Measurements from ENCODE around the gene RPS6KB2. TPM values are rescaled to one million over a fixed set of nuclear protein-coding genes. Genes with fewer than 3 reads are reported as not detected.

RPS6KB2 gene
- total and polyA plus RNA-seq, 9 of the 15 experiments (the other 6 are each of a cell fraction or from before 2014, with no cell fraction given): 0.42 to 122 (median 82.6) TPM

DNA sequence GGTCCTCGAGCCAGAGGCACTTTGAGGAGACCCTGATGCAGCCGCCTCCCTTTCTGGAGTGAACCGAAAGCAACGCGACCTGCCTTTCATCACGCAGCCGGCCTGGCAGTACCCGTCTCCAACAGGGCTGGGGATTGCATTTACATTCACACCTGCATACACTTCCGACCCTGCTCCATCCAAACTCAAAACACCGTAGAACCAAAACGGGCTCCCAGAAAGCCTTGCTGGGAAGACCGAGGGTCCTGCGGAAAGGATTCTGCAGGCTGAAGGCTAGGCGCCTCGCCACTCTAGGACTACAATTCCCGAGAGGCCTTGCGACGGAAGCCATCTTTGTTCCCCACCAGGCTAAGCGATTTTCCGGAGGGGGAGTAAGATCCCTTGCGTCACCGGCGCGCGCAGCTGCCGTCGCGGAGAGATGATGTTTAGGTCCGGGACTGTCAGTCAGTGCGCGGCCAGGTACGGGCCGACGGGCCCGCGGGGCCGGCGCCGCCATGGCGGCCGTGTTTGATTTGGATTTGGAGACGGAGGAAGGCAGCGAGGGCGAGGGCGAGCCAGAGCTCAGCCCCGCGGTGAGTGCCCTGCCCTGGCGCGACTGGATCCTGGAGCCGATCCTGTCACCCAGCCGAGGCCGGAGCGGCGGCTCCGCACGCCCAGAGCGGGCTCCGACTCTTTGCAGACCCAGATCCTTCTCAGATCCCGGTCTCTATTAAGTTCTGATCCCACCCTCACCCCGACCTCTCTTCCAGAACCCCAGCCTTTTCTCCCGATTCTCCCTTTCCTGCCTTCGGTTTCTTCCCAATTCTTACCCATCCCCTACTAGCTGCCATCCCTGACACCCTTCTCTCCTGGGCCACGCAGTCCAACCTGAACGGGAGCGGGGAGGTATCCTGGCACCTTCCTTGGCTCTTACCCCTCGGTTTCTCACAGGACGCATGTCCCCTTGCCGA, at the start of gene RPS6KB2 (continued):
- TF ChIP-seq HDAC2 (IDR thresholded peaks at IDR 0.05) (no peak), BDP1 (IDR thresholded peaks at IDR 0.05; ENCODE audit: insufficient read depth, insufficient read length) (no peak), ZNF766 (CRISPR knock-in tag; conservative IDR thresholded peaks at IDR 0.05) (peak; percentile 74; the same call in 1 of the 2 replicates), ZNF76 (CRISPR knock-in tag; IDR thresholded peaks at IDR 0.05; ENCODE audit: borderline replicate concordance) (peak; percentile 59; the same call in 1 of the 2 replicates), POLR2A (conservative IDR thresholded peaks at IDR 0.05) (peak; percentile 89), ZFP36 (IDR thresholded peaks at IDR 0.05; ENCODE audit: low read depth, low read length, partially characterized antibody) (no peak), POLR2B (IDR thresholded peaks at IDR 0.05; ENCODE audit: low read depth, partially characterized antibody) (peak; percentile 75), EGR1 (conservative IDR thresholded peaks at IDR 0.05) (peak; percentile 84), FOXP1 (CRISPR knock-in tag; IDR thresholded peaks at IDR 0.05) (peak; percentile 65; the same call in 1 of the 2 replicates), FOXA1 (IDR thresholded peaks at IDR 0.05; ENCODE audit: borderline replicate concordance) (no peak), MXI1 (IDR thresholded peaks at IDR 0.05; ENCODE audit: low read depth, low read length) (peak; percentile 56; the same call in 1 of the 2 replicates), SREBF1 (IDR thresholded peaks at IDR 0.05; ENCODE audit: borderline replicate concordance, low read depth, low read length) (peak; percentile 72), MBD2 (IDR thresholded peaks at IDR 0.05; ENCODE audit: borderline replicate concordance, low read depth) (peak; percentile 87)
- TF ChIP-seq, protein P1, sequence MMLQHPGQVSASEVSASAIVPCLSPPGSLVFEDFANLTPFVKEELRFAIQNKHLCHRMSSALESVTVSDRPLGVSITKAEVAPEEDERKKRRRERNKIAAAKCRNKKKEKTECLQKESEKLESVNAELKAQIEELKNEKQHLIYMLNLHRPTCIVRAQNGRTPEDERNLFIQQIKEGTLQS (IDR thresholded peaks at IDR 0.05): peak; percentile 89
- TF ChIP-seq, protein P1 (CRISPR knock-in tag; conservative IDR thresholded peaks at IDR 0.05): 0 out of 2 replicates have a peak, but pooled peaks have one; percentile 59
- TF ChIP-seq, protein P2, sequence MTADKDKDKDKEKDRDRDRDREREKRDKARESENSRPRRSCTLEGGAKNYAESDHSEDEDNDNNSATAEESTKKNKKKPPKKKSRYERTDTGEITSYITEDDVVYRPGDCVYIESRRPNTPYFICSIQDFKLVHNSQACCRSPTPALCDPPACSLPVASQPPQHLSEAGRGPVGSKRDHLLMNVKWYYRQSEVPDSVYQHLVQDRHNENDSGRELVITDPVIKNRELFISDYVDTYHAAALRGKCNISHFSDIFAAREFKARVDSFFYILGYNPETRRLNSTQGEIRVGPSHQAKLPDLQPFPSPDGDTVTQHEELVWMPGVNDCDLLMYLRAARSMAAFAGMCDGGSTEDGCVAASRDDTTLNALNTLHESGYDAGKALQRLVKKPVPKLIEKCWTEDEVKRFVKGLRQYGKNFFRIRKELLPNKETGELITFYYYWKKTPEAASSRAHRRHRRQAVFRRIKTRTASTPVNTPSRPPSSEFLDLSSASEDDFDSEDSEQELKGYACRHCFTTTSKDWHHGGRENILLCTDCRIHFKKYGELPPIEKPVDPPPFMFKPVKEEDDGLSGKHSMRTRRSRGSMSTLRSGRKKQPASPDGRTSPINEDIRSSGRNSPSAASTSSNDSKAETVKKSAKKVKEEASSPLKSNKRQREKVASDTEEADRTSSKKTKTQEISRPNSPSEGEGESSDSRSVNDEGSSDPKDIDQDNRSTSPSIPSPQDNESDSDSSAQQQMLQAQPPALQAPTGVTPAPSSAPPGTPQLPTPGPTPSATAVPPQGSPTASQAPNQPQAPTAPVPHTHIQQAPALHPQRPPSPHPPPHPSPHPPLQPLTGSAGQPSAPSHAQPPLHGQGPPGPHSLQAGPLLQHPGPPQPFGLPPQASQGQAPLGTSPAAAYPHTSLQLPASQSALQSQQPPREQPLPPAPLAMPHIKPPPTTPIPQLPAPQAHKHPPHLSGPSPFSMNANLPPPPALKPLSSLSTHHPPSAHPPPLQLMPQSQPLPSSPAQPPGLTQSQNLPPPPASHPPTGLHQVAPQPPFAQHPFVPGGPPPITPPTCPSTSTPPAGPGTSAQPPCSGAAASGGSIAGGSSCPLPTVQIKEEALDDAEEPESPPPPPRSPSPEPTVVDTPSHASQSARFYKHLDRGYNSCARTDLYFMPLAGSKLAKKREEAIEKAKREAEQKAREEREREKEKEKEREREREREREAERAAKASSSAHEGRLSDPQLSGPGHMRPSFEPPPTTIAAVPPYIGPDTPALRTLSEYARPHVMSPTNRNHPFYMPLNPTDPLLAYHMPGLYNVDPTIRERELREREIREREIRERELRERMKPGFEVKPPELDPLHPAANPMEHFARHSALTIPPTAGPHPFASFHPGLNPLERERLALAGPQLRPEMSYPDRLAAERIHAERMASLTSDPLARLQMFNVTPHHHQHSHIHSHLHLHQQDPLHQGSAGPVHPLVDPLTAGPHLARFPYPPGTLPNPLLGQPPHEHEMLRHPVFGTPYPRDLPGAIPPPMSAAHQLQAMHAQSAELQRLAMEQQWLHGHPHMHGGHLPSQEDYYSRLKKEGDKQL (CRISPR knock-in tag; IDR thresholded peaks at IDR 0.05; ENCODE audit: borderline replicate concordance): no peak; the same call in 1 of the 2 replicates
- TF ChIP-seq, protein P3, sequence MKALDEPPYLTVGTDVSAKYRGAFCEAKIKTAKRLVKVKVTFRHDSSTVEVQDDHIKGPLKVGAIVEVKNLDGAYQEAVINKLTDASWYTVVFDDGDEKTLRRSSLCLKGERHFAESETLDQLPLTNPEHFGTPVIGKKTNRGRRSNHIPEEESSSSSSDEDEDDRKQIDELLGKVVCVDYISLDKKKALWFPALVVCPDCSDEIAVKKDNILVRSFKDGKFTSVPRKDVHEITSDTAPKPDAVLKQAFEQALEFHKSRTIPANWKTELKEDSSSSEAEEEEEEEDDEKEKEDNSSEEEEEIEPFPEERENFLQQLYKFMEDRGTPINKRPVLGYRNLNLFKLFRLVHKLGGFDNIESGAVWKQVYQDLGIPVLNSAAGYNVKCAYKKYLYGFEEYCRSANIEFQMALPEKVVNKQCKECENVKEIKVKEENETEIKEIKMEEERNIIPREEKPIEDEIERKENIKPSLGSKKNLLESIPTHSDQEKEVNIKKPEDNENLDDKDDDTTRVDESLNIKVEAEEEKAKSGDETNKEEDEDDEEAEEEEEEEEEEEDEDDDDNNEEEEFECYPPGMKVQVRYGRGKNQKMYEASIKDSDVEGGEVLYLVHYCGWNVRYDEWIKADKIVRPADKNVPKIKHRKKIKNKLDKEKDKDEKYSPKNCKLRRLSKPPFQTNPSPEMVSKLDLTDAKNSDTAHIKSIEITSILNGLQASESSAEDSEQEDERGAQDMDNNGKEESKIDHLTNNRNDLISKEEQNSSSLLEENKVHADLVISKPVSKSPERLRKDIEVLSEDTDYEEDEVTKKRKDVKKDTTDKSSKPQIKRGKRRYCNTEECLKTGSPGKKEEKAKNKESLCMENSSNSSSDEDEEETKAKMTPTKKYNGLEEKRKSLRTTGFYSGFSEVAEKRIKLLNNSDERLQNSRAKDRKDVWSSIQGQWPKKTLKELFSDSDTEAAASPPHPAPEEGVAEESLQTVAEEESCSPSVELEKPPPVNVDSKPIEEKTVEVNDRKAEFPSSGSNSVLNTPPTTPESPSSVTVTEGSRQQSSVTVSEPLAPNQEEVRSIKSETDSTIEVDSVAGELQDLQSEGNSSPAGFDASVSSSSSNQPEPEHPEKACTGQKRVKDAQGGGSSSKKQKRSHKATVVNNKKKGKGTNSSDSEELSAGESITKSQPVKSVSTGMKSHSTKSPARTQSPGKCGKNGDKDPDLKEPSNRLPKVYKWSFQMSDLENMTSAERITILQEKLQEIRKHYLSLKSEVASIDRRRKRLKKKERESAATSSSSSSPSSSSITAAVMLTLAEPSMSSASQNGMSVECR (CRISPR knock-in tag; IDR thresholded peaks at IDR 0.05): peak; percentile 66; the same call in 1 of the 2 replicates

Measured in K562 (cell line).